ENCODE data around the gene NFE2L3. TPM values are rescaled to one million over a fixed set of nuclear protein-coding genes. Genes with fewer than 3 reads are reported as not detected.
"Not testable (repeated sequence)": the region's sequence is repeated elsewhere in the genome, so short reads cannot be mapped to it uniquely, and the experiment has no call there.

The NFE2L3 gene
- total and polyA plus RNA-seq, 4 donors, result 0.38 to 3.1 (median 1.5) TPM

DNA sequence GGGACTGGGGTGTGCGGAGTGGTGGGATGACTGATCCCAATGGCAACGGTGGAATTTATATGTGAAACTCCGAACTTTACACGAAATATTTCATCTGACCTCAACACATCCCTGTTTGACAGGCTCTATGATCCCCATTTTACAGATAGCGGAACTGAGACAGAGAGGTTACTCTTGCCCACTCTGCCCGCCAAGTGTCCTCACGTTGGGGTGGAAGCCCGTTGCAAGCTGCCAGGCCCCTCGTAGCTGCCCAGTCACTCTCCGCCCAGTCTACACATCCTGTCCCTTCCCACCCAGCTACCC lies 397 bp upstream of the NFE2L3 start:
- DNase-seq (no peak), ATAC-seq (ENCODE audit: low FRiP score) (no peak)
- Histone ChIP-seq H3K36me3 (ENCODE audit: control insufficient read depth in 1 of 2, insufficient read depth in 2 of 2, low read length in 1 of 2) (no peaks in the 10 kb centered on the region), H3K9me3 (ENCODE audit: control insufficient read depth, low read length) (no peaks in the 10 kb centered on the region), H3K27me3 (ENCODE audit: control insufficient read depth in 1 of 2, insufficient read depth in 2 of 2, low read length in 1 of 2) (no peaks in the 10 kb centered on the region), H3K4me3 (ENCODE audit: low read length in 2 of 2) (no peak overlapping the region), H3K4me1 (ENCODE audit: control insufficient read depth in 1 of 2, insufficient read depth in 2 of 2, low read length in 2 of 2) (no peaks in the 10 kb centered on the region), H3K27ac (ENCODE audit: low read depth in 1 of 2, low read length in 2 of 2) (no peak overlapping the region)
- WGBS, 2 donors, result 70 to 74% methylated on average over 10 of the region's 10 CpGs
- intact Hi-C loops (cut with DNase I), result no loop called here

GRCh38 chr7:26152782-26153240 lies 813 bp downstream of the NFE2L3 start:
- DNase-seq; H3K4me1 ChIP-seq (ENCODE audit: control insufficient read depth in 1 of 2, insufficient read depth in 2 of 2, low read length in 2 of 2); H3K27ac ChIP-seq (ENCODE audit: low read depth in 1 of 2, low read length in 2 of 2); intact Hi-C loops (cut with DNase I); H3K27me3 ChIP-seq (ENCODE audit: control insufficient read depth in 1 of 2, insufficient read depth in 2 of 2, low read length in 1 of 2); H3K36me3 ChIP-seq (ENCODE audit: control insufficient read depth in 1 of 2, insufficient read depth in 2 of 2, low read length in 1 of 2); H3K9me3 ChIP-seq (ENCODE audit: control insufficient read depth, low read length): not testable (repeated sequence)
- peak overlapping the region in 1 of 2 donors; percentile 18 for H3K4me3 ChIP-seq (ENCODE audit: low read length in 2 of 2)
- WGBS, 2 donors, result 5 to 9% methylated on average over 26 to 54 of the region's 54 CpGs
- ATAC-seq (ENCODE audit: low FRiP score), result peak; percentile 23

GRCh38 chr7:26153241-26153822 lies 1.3 kb downstream of the NFE2L3 start:
- no peaks in the 10 kb centered on the region for H3K4me1 ChIP-seq (ENCODE audit: control insufficient read depth in 1 of 2, insufficient read depth in 2 of 2, low read length in 2 of 2)
- no peaks in the 10 kb centered on the region for H3K36me3 ChIP-seq (ENCODE audit: control insufficient read depth in 1 of 2, insufficient read depth in 2 of 2, low read length in 1 of 2)
- ATAC-seq (ENCODE audit: low FRiP score) (no peak), DNase-seq (no peak)
- H3K27me3 ChIP-seq (ENCODE audit: control insufficient read depth in 1 of 2, insufficient read depth in 2 of 2, low read length in 1 of 2), result no peaks in the 10 kb centered on the region
- H3K9me3 ChIP-seq (ENCODE audit: control insufficient read depth, low read length), result no peaks in the 10 kb centered on the region
- no peak overlapping the region for H3K4me3 ChIP-seq (ENCODE audit: low read length in 2 of 2)
- WGBS, 2 donors, result 39 to 40% methylated on average over 18 of the region's 18 CpGs
- H3K27ac ChIP-seq (ENCODE audit: low read depth in 1 of 2, low read length in 2 of 2), result no peak overlapping the region
- intact Hi-C loops (cut with DNase I), result no loop called here

- Histone ChIP-seq H3K4me3 (ENCODE audit: low read length in 2 of 2) (no peak overlapping the region), H3K27me3 (ENCODE audit: control insufficient read depth in 1 of 2, insufficient read depth in 2 of 2, low read length in 1 of 2) (no peaks in the 10 kb centered on the region), H3K4me1 (ENCODE audit: control insufficient read depth in 1 of 2, insufficient read depth in 2 of 2, low read length in 2 of 2) (no peaks in the 10 kb centered on the region), H3K36me3 (ENCODE audit: control insufficient read depth in 1 of 2, insufficient read depth in 2 of 2, low read length in 1 of 2) (no peaks in the 10 kb centered on the region), H3K9me3 (ENCODE audit: control insufficient read depth, low read length) (no peaks in the 10 kb centered on the region), H3K27ac (ENCODE audit: low read depth in 1 of 2, low read length in 2 of 2) (no peak overlapping the region)
- ATAC-seq (ENCODE audit: low FRiP score), result no peak
- DNase-seq, result no peak
- intact Hi-C loops (cut with DNase I), result no loop called here
- WGBS, 2 donors, result 76 to 81% methylated on average over 15 of the region's 15 CpGs
Observed at GRCh38 chr7:26153823-26154783, 2.1 kb downstream of the NFE2L3 start.

- intact Hi-C loops (cut with DNase I), result no loop called here
- ATAC-seq (ENCODE audit: low FRiP score) (no peak), DNase-seq (no peak)
- no peak overlapping the region for H3K27ac ChIP-seq (ENCODE audit: low read depth in 1 of 2, low read length in 2 of 2)
- H3K27me3 ChIP-seq (ENCODE audit: control insufficient read depth in 1 of 2, insufficient read depth in 2 of 2, low read length in 1 of 2), result no peaks in the 10 kb centered on the region
- WGBS, 2 donors, result 65 to 70% methylated on average over 8 of the region's 8 CpGs
- H3K9me3 ChIP-seq (ENCODE audit: control insufficient read depth, low read length), result peaks cover 2% of the 10 kb centered on the region
- no peaks in the 10 kb centered on the region for H3K4me1 ChIP-seq (ENCODE audit: control insufficient read depth in 1 of 2, insufficient read depth in 2 of 2, low read length in 2 of 2)
- H3K36me3 ChIP-seq (ENCODE audit: control insufficient read depth in 1 of 2, insufficient read depth in 2 of 2, low read length in 1 of 2), result no peaks in the 10 kb centered on the region
- H3K4me3 ChIP-seq (ENCODE audit: low read length in 2 of 2), result no peak overlapping the region
Observed at GRCh38 chr7:26155531-26156375, 3.8 kb downstream of the NFE2L3 start.

- intact Hi-C loops (cut with DNase I), result no loop called here
- H3K27ac ChIP-seq (ENCODE audit: low read depth in 1 of 2, low read length in 2 of 2), result no peak overlapping the region
- ATAC-seq (ENCODE audit: low FRiP score), result no peak
Observed at GRCh38 chr7:26156451-26157420, 4.7 kb downstream of the NFE2L3 start.

DNA sequence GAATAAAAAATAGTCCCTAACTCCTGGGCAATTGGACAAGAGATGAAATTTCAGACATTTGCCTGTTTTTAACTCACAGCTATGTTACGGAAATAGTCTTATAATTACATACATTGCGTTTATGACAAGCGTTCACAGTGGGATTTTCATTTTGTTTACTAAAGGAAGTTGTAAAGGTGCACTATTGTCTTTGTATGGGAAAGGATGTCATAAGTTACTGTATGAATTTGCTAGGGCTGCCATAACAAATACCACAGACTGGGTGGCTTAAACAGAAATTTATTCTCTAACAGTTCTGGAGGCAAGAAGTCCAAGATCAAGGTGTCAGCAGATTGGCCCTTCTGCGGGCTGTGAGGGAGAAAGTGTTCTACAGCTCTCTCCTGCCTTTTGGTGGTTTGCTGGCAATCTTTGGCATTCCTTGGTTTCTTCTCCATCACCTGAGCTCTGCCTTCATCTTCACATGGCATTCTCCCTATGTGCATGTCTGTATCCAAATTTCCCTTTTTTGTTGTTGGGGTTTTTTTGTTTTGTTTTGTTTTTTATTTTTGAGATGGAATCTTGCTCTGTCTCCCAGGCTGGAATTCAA lies 5.6 kb downstream of the NFE2L3 start:
- H3K4me1 ChIP-seq (ENCODE audit: control insufficient read depth in 1 of 2, insufficient read depth in 2 of 2, low read length in 2 of 2), result no peaks in the 10 kb centered on the region
- DNase-seq, result no peak
- no peak for ATAC-seq (ENCODE audit: low FRiP score)
- WGBS, 2 donors, result 86 to 90% methylated on average over 4 of the region's 4 CpGs
- peaks cover 2% of the 10 kb centered on the region for H3K9me3 ChIP-seq (ENCODE audit: control insufficient read depth, low read length)
- intact Hi-C loops (cut with DNase I), result no loop called here
- no peaks in the 10 kb centered on the region for H3K27me3 ChIP-seq (ENCODE audit: control insufficient read depth in 1 of 2, insufficient read depth in 2 of 2, low read length in 1 of 2)
- no peaks in the 10 kb centered on the region for H3K36me3 ChIP-seq (ENCODE audit: control insufficient read depth in 1 of 2, insufficient read depth in 2 of 2, low read length in 1 of 2)
- no peak overlapping the region for H3K27ac ChIP-seq (ENCODE audit: low read depth in 1 of 2, low read length in 2 of 2)
- H3K4me3 ChIP-seq (ENCODE audit: low read length in 2 of 2), result no peak overlapping the region

More at GRCh38 chr7:26156451-26157420, 4.7 kb downstream of the NFE2L3 start:
- H3K27me3 ChIP-seq (ENCODE audit: control insufficient read depth in 1 of 2, insufficient read depth in 2 of 2, low read length in 1 of 2), result no peaks in the 10 kb centered on the region
- H3K9me3 ChIP-seq (ENCODE audit: control insufficient read depth, low read length), result peaks cover 2% of the 10 kb centered on the region
- DNase-seq, result no peak
- H3K4me3 ChIP-seq (ENCODE audit: low read length in 2 of 2), result no peak overlapping the region
- no peaks in the 10 kb centered on the region for H3K4me1 ChIP-seq (ENCODE audit: control insufficient read depth in 1 of 2, insufficient read depth in 2 of 2, low read length in 2 of 2)
- no peaks in the 10 kb centered on the region for H3K36me3 ChIP-seq (ENCODE audit: control insufficient read depth in 1 of 2, insufficient read depth in 2 of 2, low read length in 1 of 2)
- 78 to 80% methylated on average over 20 of the region's 20 CpGs for WGBS, 2 donors

Measured in aorta (tissue), 5 donors.